Left lung (tissue), 10 donors: ENCODE results near the gene TMEM156. TPM values are rescaled to one million over a fixed set of nuclear protein-coding genes. Genes with fewer than 3 reads are reported as not detected.
"Not testable (repeated sequence)": the region's sequence is repeated elsewhere in the genome, so short reads cannot be mapped to it uniquely, and the experiment has no call there.

Experiments
- ATAC-seq: fragments of 200-7000 bp; cut with Tn5 transposase; one replicate; pipeline ENCODE4 v1.9.1; 2020; ENCODE audit warnings: moderate library complexity
- DNase-seq, 4 donors: peaks; one replicate each; pipeline ENCODE4 v3.0.0-alpha.2; 2013 to 2020
- H3K27ac ChIP-seq, 2 donors: fragments of 200-600 bp; sonication (generic) in 1 of 2; one replicate each; pipeline versions ENCODE4 v1.5.0 to v1.8.0; 2020 to 2021
- H3K27me3 ChIP-seq, 2 donors: fragments of 200-600 bp; sonication (generic) in 1 of 2; one replicate each; pipeline versions ENCODE4 v1.5.0 to v1.8.0; 2020 to 2021
- H3K36me3 ChIP-seq, 2 donors: fragments of 200-600 bp; sonication (generic) in 1 of 2; one replicate each; pipeline versions ENCODE4 v1.5.0 to v1.8.0; 2020 to 2021
- H3K4me1 ChIP-seq, 2 donors: fragments of 200-600 bp; one replicate each; pipeline ENCODE4 v1.8.0; 2021
- H3K4me3 ChIP-seq, 2 donors: fragments of 200-600 bp; sonication (generic) in 1 of 2; one replicate each; pipeline versions ENCODE4 v1.5.0 to v1.8.0; 2020 to 2021; ENCODE audit warnings: mild to moderate bottlenecking in 1 of 2
- H3K9me3 ChIP-seq, 2 donors: fragments of 200-600 bp; sonication (generic) in 1 of 2; one replicate each; pipeline versions ENCODE4 v1.5.0 to v1.8.0; 2020 to 2021
- CTCF ChIP-seq, 2 donors: fragments of 200-600 bp; sonication (generic) in 1 of 2; IDR thresholded peaks; one replicate each; pipeline versions ENCODE4 v1.5.0 to v1.8.0; 2021; ENCODE audit warnings: antibody characterized with exemption in 2 of 2
- intact Hi-C, 2 donors: fragments of 100-400 bp; cut with DNase I; formaldehyde crosslinking; loops; one replicate each; pipeline versions ENCODE4 v1.11.2 to v1.14.2; 2022
- polyA plus RNA-seq, 6 donors: library from polyadenylated mRNA; unstranded; fragments of 120-200 nt; gene quantifications; one replicate each; pipeline ENCODE4 v1.2.1, GENCODE V29; 2013; ENCODE audit not compliant: insufficient read length in 6 of 6
- total RNA-seq, 2 donors: library from RNA; stranded (reverse); fragmentation: NEBNext Ultra II Directional; extraction: Animal tissue kit (Norgen Biotek cat#: 25700); gene quantifications; one replicate each; pipeline ENCODE4 v1.2.1, GENCODE V29; 2021
- donor health status: DM: no; HTN: yes; CAD: no.
- donor health status: DM: no; HTN: no; CAD: no.

The TMEM156 gene
- total and polyA plus RNA-seq, 8 donors: 0.29 to 1.8 (median 0.95) TPM; not detected in 1

DNA sequence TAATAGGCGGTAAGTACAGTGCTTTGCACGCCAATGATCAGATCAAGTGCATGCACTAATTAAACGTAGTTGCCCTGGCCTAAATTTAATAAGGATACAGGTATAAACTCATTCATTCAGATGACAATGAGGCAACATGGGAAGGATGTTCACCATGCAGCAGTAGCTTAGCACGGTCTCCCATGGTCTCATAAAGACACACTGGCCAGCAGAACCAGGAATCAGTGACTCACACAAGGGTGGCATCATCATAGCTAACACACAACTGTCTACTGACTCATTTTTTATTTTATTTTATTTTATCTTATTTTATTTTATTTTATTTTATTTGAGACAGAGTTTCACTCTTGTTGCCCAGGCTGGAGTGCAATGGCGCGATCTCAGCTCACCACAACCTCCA is 42.7 kb downstream of the TMEM156 start:
- Histone ChIP-seq H3K27me3 (no peaks in the 10 kb centered on the region), H3K36me3 (no peaks in the 10 kb centered on the region), H3K9me3 (no peaks in the 10 kb centered on the region), H3K27ac (no peak overlapping the region), H3K4me1 (peaks cover 0 to 10% of the 10 kb centered on the region in 2 donors), H3K4me3 (no peak overlapping the region)
- no peak for TF ChIP-seq CTCF (IDR thresholded peaks at IDR 0.05)
- DNase-seq (no peak), ATAC-seq (no peak)
- intact Hi-C loops: no loop called here

DNA sequence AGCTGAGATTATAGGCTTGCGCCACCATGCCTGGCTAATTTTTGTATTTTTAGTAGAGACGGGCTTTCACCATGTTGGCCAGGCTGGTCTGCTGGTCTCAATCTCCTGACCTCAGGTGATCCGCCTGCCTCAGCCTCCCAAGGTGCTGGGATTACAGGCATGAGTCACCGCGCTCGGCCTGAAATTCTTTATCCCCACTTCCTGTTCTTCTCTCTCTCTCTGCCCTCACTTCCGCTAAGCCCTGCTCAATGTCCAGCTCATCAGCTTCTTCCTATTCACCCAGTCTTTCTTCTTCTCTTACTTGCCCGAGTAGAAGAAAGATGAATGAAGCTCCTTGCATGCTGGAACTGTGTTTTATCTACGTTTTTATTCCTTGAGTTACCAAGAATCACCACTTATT is 43.9 kb downstream of the TMEM156 start:
- DNase-seq, H3K9me3 ChIP-seq, H3K4me3 ChIP-seq, ATAC-seq, H3K27me3 ChIP-seq, H3K27ac ChIP-seq, intact Hi-C loops, H3K36me3 ChIP-seq: not testable (repeated sequence)
- H3K4me1 ChIP-seq: peaks cover 0 to 10% of the 10 kb centered on the region in 2 donors

DNA sequence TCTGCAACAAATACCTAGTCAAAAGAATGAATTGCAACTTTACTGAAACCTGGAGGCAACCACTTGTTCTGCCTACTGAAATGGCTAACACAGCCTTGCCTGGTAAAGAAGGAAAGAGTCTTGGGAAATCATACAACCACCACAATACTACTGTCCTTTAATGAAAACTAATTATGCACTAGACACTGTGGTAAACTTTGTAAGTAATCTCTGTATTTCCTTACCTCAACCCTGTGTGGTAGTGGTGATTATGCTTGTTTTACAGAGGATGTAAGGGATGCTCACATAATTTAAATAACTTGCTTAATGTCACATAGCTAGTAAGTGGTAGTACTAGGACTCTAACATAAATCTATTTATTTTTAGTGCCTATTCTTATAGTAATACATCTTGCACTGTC is 44.7 kb downstream of the TMEM156 start:
- intact Hi-C loops: no loop called here
- H3K27ac ChIP-seq: no peak overlapping the region
- no peaks in the 10 kb centered on the region for H3K27me3 ChIP-seq
- ATAC-seq (no peak), DNase-seq (no peak)
- TF ChIP-seq CTCF (IDR thresholded peaks at IDR 0.05): no peak
- H3K36me3 ChIP-seq: no peaks in the 10 kb centered on the region
- H3K4me3 ChIP-seq: no peak overlapping the region
- H3K9me3 ChIP-seq: no peaks in the 10 kb centered on the region
- peaks cover 0 to 10% of the 10 kb centered on the region in 2 donors for H3K4me1 ChIP-seq

- DNase-seq (no peak), ATAC-seq (peak; percentile 16)
- no peaks in the 10 kb centered on the region for H3K9me3 ChIP-seq
- TF ChIP-seq CTCF (IDR thresholded peaks at IDR 0.05): no peak
- H3K27ac ChIP-seq: no peak overlapping the region
- no peaks in the 10 kb centered on the region for H3K36me3 ChIP-seq
- intact Hi-C loops: no loop called here
- no peaks in the 10 kb centered on the region for H3K27me3 ChIP-seq
- H3K4me1 ChIP-seq: peaks cover 0 to 14% of the 10 kb centered on the region in 2 donors
- no peak overlapping the region for H3K4me3 ChIP-seq
Observed at GRCh38 chr4:38985410-38986100, 46.7 kb downstream of the TMEM156 start.

DNA sequence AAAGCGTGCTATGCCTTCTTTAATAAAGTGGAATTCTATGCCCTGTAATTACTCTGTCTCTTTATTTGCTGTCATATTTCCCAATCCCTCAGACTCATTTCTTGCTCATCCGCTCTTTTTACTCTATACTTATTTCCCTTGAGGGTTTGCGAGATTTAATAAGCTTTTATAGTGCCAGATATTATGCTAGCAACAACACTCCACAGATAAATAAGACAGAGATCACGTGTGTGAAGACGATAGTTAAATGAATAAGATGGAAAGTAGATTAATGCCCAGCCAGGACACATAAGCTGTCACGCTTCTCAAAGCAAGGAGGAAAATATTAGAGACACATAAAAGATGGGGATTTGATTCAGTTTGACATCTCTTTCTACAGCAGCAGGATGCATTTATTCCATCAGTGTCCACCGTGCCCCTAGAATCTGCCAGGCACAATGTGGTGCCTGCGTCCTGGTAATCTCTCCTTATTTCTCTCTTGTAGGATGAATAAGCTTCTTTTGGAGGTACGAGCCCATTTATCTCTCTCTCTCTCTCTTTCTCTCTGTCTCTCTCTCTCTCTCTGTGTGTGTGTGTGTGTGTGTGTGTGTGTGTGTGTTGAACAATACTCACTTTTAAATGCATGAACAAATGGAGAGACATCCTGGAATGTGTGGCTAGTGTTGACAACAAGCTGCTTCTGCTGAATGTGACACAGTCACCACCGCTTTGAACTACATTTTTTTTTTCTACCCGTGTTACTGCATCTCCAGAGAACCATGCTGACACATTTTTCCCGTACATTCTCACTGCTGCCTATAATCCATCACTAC is 48.2 kb downstream of the TMEM156 start:
- no peaks in the 10 kb centered on the region for H3K27me3 ChIP-seq
- H3K9me3 ChIP-seq: no peaks in the 10 kb centered on the region
- DNase-seq (no peak), ATAC-seq (no peak)
- no peaks in the 10 kb centered on the region for H3K36me3 ChIP-seq
- no peak overlapping the region for H3K27ac ChIP-seq
- H3K4me3 ChIP-seq: no peak overlapping the region
- TF ChIP-seq CTCF (IDR thresholded peaks at IDR 0.05): no peak
- intact Hi-C loops: no loop called here
- H3K4me1 ChIP-seq: peaks cover 0 to 14% of the 10 kb centered on the region in 2 donors
